GM21825 (cell line): Measurements from ENCODE around the gene PMFBP1.
A peak's percentile ranks its signal among the peaks of the same experiment; 100 is the strongest.

ENCODE experiments used
- ATAC-seq: cut with Tn5 transposase; IDR thresholded peaks from one replicate; pipeline ENCODE4 v1.9.1; 2021; ENCODE audit warnings: mild to moderate bottlenecking, moderate library complexity; ENCODE audit not compliant: unreplicated experiment

Gene PMFBP1, protein sequence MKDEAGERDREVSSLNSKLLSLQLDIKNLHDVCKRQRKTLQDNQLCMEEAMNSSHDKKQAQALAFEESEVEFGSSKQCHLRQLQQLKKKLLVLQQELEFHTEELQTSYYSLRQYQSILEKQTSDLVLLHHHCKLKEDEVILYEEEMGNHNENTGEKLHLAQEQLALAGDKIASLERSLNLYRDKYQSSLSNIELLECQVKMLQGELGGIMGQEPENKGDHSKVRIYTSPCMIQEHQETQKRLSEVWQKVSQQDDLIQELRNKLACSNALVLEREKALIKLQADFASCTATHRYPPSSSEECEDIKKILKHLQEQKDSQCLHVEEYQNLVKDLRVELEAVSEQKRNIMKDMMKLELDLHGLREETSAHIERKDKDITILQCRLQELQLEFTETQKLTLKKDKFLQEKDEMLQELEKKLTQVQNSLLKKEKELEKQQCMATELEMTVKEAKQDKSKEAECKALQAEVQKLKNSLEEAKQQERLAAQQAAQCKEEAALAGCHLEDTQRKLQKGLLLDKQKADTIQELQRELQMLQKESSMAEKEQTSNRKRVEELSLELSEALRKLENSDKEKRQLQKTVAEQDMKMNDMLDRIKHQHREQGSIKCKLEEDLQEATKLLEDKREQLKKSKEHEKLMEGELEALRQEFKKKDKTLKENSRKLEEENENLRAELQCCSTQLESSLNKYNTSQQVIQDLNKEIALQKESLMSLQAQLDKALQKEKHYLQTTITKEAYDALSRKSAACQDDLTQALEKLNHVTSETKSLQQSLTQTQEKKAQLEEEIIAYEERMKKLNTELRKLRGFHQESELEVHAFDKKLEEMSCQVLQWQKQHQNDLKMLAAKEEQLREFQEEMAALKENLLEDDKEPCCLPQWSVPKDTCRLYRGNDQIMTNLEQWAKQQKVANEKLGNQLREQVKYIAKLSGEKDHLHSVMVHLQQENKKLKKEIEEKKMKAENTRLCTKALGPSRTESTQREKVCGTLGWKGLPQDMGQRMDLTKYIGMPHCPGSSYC

DNA sequence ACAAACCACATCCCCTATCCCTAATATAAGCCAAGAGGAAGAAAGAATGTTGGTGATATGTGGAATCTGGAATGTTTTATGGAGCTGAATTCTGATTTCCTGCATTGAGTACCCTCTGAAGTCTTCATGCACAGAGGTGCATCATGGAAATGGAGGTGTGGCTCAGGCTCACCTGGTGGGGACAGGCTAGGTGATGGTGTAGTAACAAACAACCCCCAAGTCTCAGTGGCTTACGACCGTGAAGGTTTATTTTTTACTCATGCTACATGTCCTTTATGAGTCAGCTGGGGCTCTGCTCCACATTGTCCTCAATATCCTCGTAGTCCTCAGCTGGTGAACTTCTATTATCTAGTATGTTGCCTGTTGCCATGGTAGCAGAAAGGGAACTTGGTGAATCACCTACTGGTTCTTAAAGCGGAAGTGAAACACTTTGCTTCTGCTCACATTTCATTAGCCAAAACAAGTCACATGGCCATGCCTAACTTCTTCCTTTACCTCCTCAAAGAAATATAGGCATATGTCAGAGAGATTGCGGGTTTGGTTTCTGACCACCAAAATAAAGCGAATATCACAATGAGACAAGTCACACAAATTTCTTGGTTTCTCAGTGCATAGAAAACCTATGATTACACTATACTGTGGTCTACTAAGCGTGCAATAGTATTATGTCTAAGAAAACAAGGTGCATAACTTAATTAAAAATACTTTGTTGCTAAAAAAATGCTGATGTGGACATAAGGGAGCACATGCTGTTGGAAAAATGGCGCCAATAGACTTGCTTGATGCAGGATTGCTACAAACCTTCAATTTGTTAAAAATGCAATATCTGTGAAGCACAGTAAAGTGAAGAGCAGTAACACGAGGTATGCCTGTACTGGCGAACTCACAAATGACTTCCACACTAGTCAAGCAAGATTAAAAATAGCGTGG is at the start of gene PMFBP1:
Gene PMFBP1, minus strand, starts transcription at position 51 of the 930 bp plus-strand sequence. CDS start 947 bp downstream, outside the sequence.
- ATAC-seq, result peak; percentile 97

- no peak for ATAC-seq
These were observed 49.7 kb upstream of the PMFBP1 start for GRCh38 chr16:72221630-72222024.

DNA sequence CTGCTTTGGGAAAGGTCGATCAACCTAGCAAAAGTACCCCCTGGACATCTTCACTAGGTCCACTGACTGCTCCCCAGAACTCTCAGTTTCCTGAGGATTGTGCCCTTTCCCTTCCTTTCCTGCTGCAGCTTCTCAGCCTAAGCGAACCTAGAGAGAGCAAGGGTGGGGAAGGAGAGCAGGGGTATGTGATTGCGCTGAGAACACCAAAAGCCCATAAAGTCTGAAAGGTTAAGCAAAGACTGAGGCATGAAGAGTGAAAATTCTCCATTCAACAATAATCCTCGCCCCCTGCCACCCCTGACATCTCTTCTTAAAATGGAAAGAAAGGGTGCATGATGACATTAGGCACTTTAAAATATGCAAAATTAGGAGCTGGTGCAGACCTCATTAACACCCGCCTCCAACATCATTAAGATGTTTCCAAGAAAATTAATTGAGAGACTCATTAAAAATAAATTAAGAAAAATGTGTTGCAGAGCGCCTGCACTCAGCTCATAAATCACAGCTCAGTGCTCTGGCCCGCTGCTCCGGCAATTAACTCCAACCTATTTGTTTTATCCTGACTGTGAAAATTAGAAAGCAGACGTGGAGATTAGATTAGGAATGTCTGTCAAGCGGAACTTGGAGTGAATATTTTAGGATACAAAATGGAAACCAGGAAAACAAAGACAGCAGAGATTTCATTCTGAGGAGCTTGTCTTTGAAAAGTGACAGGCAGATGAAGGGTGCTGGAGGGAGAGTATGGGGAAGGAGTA is 49.1 kb upstream of the PMFBP1 start:
- ATAC-seq, result no peak

- no peak for ATAC-seq
These were observed 47.3 kb upstream of the PMFBP1 start for GRCh38 chr16:72219282-72219681.

- no peak for ATAC-seq
These were observed 44.8 kb upstream of the PMFBP1 start for GRCh38 chr16:72216767-72217166.

DNA sequence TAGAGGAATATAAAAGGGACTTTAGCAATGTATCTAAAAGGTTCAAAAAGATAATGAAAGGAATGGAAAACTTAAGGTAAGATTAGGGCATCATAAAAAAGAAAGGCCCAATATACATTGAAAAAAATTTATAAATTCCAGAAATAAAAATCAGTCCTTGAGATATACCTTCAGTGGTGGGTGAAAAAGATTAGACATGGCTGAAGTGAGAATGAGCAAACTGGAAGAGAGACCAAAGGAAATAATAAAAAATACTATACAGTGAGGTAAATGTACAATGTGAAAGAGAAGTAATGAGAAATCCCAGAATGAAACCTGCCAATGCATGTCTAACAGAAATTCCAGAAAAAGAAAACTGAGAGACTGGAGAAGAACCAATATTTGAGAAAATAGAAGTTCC is 42.9 kb upstream of the PMFBP1 start:
- ATAC-seq, result no peak

DNA sequence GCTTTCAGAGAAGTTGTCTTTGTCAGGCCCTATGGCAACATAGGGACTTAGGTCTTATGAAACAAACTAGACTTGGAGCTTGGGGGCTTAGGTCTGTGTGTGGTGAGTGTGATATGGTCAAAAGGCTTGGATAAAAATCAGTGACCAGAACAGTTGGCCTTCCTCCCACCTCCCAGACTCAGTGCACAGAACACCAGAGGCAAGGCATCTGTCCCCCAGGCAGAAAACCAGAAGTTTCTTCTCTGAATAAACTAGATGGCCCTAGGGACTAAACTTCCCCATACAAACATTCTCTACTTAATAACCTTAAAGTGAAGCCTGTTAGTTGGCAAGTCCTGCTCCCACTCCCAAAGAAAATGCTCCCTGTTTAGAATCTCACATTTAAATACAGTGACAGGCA is 39.2 kb upstream of the PMFBP1 start:
- ATAC-seq, result no peak

DNA sequence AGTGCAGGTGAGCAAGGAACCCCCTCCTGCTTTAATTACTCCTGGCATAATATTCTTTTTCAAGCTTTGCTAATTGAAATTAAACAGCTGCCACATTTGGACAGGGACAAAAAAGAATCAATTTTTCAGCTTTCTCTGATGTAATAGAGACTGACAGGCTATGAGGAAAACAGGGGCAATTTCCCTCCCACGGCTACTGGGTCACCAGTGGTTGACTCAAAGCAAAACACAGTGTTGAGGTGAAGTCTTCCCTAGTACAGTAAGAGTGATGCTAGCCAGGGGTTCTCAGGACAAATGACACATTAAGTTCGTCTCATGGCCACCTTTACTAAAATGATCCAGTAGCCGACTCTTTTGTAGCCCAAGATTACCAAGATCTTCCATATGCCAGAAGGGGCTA is 38.6 kb upstream of the PMFBP1 start:
- ATAC-seq, result no peak

DNA sequence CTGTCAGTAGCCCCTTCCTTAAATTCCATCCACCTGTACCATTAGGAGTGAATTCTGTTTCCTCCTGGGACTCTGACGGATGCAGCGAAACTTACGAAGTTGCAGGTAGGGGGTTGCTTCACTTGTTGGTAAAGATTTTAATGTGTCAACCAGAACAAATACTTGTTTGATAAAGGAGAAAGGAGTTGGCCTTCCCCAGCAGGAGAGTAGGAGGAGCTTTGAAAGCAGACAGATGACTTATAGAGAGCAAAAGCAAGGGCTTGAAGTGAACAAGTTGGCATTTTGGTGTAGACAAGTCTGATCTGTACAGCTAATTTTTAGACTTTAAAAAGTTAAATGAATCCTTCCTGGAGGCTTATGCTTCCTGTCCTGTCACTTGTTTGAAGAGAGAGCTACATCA is 38.1 kb upstream of the PMFBP1 start:
- ATAC-seq, result no peak

DNA sequence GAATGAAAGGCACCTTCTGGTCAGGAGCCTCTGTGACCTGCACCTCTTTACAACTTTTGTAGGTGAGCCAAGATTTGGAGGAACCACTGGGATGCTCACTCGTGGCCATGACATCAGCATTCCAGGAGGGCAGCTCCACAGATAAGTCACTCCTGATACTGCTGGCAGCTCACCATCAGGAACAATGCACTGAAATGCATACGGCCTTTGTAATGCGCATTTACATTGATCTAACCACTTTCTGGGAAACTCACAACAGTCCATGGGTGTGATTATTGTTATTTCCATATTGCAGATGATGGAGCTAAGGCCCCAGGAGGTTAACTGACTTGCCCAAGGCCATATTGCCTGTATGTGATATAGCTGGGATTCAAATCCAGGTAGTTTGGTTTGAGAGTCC is 34.3 kb upstream of the PMFBP1 start:
- no peak for ATAC-seq

DNA sequence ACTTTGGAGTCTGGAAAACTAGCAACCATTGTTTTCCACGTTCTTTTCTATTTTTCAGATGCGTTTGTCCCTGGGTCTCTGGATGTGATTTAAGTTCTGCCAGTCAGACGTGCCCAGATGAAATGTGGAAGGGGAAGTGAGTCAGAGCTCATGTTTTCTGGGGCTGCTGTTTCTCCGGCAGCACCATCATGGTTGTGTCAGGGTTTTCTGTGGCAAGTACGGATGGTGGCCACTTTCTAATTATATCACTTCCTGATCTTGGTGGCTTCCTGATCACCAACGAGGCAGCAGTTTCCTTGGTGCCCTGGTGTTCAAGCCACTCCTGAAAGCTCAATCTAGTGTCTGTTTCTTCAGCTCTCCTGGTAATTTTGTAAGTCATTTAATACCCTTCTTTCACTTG is 31.4 kb upstream of the PMFBP1 start:
- peak; percentile 78 for ATAC-seq

GRCh38 chr16:72202014-72202413 is 30.1 kb upstream of the PMFBP1 start:
- no peak for ATAC-seq

GRCh38 chr16:72201387-72201786 is 29.4 kb upstream of the PMFBP1 start:
- ATAC-seq, result no peak

DNA sequence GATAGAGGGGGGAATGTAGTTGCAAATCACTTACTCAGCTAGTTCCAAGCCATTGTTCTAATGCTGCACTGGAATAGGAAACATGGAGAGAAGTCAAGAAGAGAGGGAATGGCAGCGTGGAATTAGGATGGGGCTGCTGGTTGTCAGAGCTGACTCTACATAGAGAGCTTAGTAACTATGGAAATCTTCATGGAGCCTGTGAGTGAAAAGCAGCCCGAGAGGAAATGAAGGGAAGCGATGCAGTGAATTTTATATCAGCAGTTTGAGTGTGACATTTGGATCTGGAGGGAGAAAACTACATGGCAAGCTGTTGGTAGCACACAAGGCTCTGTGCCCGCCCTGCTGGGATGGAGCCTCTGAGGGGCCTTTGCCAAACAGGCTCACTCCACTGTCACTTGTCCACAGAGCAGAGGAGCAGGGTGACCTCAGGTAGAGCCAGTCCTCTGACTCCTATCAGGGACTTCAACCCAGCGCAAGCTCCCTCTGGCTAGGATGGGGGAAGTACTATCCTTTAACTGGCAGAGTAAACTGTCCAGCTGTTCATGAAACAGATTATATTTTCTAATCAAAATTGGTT is 27.9 kb upstream of the PMFBP1 start:
- ATAC-seq, result no peak

- no peak for ATAC-seq
These were observed 26.8 kb upstream of the PMFBP1 start for GRCh38 chr16:72198771-72199201.

- ATAC-seq, result no peak
These were observed 26.2 kb upstream of the PMFBP1 start for GRCh38 chr16:72198021-72198711.

DNA sequence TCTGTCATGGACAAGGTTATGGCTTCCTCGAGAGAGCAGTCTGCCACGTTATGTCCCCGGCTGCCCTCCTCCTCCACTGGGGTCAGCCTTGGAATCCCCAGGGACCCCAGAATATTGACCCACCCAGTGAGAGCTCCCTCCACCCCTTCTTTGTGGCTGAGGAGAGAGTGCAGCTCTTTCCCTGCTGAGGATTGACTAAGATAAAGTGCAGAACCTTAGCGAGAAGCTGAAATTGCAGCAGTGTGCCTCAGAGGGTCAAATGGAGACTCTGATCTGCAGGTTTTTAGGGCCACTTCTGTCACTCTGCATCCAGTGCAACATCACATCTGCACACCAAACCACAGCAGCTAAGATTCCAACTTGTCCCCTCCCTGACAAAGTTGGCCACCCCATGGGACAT is 25.6 kb upstream of the PMFBP1 start:
- ATAC-seq, result no peak

GRCh38 chr16:72195609-72196008 is 23.7 kb upstream of the PMFBP1 start:
- ATAC-seq, result no peak

DNA sequence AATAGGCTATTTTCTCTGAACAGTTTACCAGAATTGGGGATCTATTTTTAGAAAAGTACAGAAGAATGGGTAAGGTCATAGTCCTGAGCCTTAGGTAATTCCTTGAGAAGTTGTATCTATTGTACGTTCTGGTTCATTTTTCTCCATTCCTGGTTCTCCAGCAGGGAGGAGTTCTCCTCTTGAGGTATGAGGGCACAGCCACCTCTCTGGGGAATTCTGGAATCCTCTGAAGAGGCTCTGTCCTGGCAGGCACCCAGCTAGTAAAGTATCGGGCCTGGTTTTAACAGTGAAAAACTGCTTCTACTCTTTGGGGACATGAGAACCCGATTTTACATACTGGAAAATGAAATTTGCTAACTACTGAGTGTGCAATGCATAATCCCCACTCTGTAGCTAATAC is 19.6 kb upstream of the PMFBP1 start:
- ATAC-seq, result no peak
